Measurements from ENCODE around the gene COQ5. TPM values are rescaled to one million over a fixed set of nuclear protein-coding genes. Genes with fewer than 3 reads are reported as not detected.
A peak's percentile ranks its signal among the peaks of the same experiment; 100 is the strongest.

The COQ5 gene
- total and polyA plus RNA-seq, 8 donors: 2.6 to 32.4 (median 25.9) TPM

- Histone ChIP-seq H3K36me3 (peaks cover 0 to 1% (median under 1%) of the 10 kb centered on the region in 4 donors), H3K27ac (no peak overlapping the region), H3K9me3 (no peaks in the 10 kb centered on the region), H3K27me3 (no peaks in the 10 kb centered on the region), H3K4me1 (peaks cover 15 to 45% (median 29%) of the 10 kb centered on the region in 4 donors), H3K4me3 (no peak overlapping the region)
- no peak for DNase-seq
- intact Hi-C loops (cut with DNase I; ENCODE audit: low total_unique reads): no loop called here
- TF ChIP-seq CTCF (IDR thresholded peaks at IDR 0.05): no peak
Observed at GRCh38 chr12:120472521-120472920, 56.4 kb downstream of the COQ5 start.

DNA sequence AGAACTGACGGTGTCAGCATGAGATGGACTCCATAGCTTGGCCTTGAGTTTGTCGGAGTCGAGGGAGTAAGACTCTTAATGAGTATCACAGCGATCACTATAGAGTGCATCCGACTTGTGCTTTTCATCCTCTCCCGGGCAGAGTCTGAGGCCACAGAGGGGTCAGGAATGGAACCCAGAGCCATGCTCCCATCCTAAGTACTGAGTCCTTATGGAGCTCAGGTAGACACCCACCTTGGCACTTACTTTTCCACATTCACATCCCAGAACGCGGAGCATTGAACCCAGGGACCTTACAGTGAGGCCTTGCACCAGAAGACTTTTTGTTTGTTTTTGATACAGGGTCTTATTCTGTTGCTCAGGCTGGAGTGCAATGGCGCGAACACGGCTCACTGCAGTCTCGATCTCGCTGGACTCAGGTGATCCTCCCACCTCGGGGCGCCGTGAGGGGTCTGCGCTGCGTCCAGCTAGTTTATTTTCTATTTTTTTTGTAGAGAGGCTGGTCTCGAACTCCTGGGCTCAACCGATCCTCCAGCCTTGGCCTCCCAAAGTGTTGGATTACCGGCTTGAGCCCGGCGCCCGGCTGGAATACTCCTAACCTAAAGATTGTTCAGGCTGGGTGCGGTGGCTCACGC lies 58.7 kb downstream of the COQ5 start:
- peak overlapping the region; percentile 80 to 98 (median 88) for H3K4me3 ChIP-seq
- no peak for TF ChIP-seq POLR2A (IDR thresholded peaks at IDR 0.05)
- TF ChIP-seq CTCF (IDR thresholded peaks at IDR 0.05): no peak
- no peak for TF ChIP-seq POLR2AphosphoS5 (IDR thresholded peaks at IDR 0.05)
- TF ChIP-seq EP300 (IDR thresholded peaks at IDR 0.05): no peak
- H3K36me3 ChIP-seq: peaks cover 2 to 23% (median 18%) of the 10 kb centered on the region in 4 donors
- H3K27me3 ChIP-seq: no peaks in the 10 kb centered on the region
- H3K4me1 ChIP-seq: peaks cover 33 to 68% (median 48%) of the 10 kb centered on the region in 4 donors
- no peak for DNase-seq
- H3K9me3 ChIP-seq: no peaks in the 10 kb centered on the region
- H3K27ac ChIP-seq: peak overlapping the region; percentile 94 to 97 (median 95)
- 63 to 80% (median 72%) methylated on average over 21 to 26 of the region's 26 CpGs for WGBS, 5 donors
- intact Hi-C loops (cut with DNase I; ENCODE audit: low total_unique reads): no loop called here

- no peaks in the 10 kb centered on the region for H3K27me3 ChIP-seq
- peak within 1 kb of the TSS; percentile 94 to 97 (median 95) for H3K27ac ChIP-seq
- H3K4me1 ChIP-seq: peaks cover 33 to 65% (median 47%) of the 10 kb centered on the region in 4 donors
- H3K9me3 ChIP-seq: no peaks in the 10 kb centered on the region
- H3K4me3 ChIP-seq: peak within 1 kb of the TSS; percentile 80 to 98 (median 88)
- intact Hi-C loops (cut with DNase I; ENCODE audit: low total_unique reads): no loop called here
- TF ChIP-seq CTCF (IDR thresholded peaks at IDR 0.05) (peak in 5 of 7 experiments; percentile 77 to 93 (median 87)), POLR2A (IDR thresholded peaks at IDR 0.05) (peak in 1 of 4 donors; percentile 21), POLR2AphosphoS5 (IDR thresholded peaks at IDR 0.05) (peak; percentile 82 to 96 (median 89)), EP300 (IDR thresholded peaks at IDR 0.05) (no peak)
- WGBS, 5 donors: 0 to 1% (median 1%) methylated on average over 6 to 88 of the region's 88 CpGs
- H3K36me3 ChIP-seq: peaks cover 9 to 30% (median 25%) of the 10 kb centered on the region in 4 donors
- peak; percentile 96 to 99 for DNase-seq
Observed at GRCh38 chr12:120469450-120470149, 59.4 kb downstream of the COQ5 start, which contains the start of gene SRSF9. Gene SRSF9, minus strand, starts transcription at chr12:120469748. Its CDS starts 139 bp downstream, at chr12:120469609.

DNA sequence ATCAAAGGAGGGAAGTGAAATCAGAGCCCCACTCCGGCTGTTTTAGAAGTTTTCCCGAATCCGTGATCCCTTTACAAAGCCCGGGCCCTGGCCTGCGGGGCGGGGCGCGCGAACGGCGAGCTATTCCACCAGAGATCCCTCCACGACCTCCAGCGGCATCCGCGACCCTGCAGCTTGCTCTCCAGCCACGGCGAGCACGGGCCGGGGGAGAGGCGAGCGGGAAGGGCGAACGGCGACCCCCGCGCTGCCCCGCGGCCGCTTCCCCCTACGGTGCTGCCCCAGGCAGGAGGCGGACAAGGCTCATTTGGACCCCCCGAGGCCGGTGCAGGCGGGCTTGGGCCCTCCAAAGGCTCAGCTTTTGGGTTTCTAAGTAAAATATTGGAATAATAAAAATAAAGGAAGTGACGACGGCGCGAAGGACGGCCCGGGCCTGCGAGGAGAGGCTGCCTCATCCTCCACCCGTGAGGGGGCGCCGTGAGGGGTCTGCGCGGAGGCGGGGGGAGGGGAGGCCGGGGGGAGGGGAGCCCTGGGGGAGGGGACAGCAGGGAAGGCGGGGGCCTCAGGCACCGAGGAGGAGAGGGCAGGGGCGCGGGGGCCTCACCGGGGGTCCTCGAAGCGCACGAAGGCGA lies 60.0 kb downstream of the COQ5 start:
- Histone ChIP-seq H3K27me3 (no peaks in the 10 kb centered on the region), H3K9me3 (no peaks in the 10 kb centered on the region), H3K4me1 (peaks cover 33 to 58% (median 44%) of the 10 kb centered on the region in 4 donors), H3K36me3 (peaks cover 15 to 37% (median 32%) of the 10 kb centered on the region in 4 donors), H3K4me3 (peak overlapping the region; percentile 80 to 98 (median 88)), H3K27ac (peak overlapping the region; percentile 94 to 97 (median 95))
- peak; percentile 33 to 70 for DNase-seq
- TF ChIP-seq POLR2A (IDR thresholded peaks at IDR 0.05) (no peak), EP300 (IDR thresholded peaks at IDR 0.05) (no peak), CTCF (IDR thresholded peaks at IDR 0.05) (no peak), POLR2AphosphoS5 (IDR thresholded peaks at IDR 0.05) (no peak)
- intact Hi-C loops (cut with DNase I; ENCODE audit: low total_unique reads): no loop called here
- WGBS, 5 donors: 0 to 2% (median 1%) methylated on average over 34 to 57 of the region's 57 CpGs
